ENCODE results near the gene TPPP. TPM values are rescaled to one million over a fixed set of nuclear protein-coding genes. Genes with fewer than 3 reads are reported as not detected.

Gene TPPP
- total RNA-seq, 1 experiment from 2014 or later: 0.18 TPM

- no peak for DNase-seq (ENCODE audit: low read depth)
Observed at GRCh38 chr5:647727-648126, 45.4 kb downstream of the TPPP start.

- DNase-seq (ENCODE audit: low read depth): no peak
Observed at GRCh38 chr5:647311-647710, 45.8 kb downstream of the TPPP start.

GRCh38 chr5:646396-647201, 46.6 kb downstream of the TPPP start:
- no peak for DNase-seq (ENCODE audit: low read depth)

- DNase-seq (ENCODE audit: low read depth): no peak
Observed at GRCh38 chr5:645421-645820, 47.7 kb downstream of the TPPP start.

GRCh38 chr5:644971-645370, 48.2 kb downstream of the TPPP start:
- DNase-seq (ENCODE audit: low read depth): no peak

GRCh38 chr5:644509-644908, 48.6 kb downstream of the TPPP start:
- DNase-seq (ENCODE audit: low read depth): no peak

- DNase-seq (ENCODE audit: low read depth): no peak
Observed at GRCh38 chr5:643811-644271, 49.3 kb downstream of the TPPP start.

GRCh38 chr5:643351-643801, 49.8 kb downstream of the TPPP start:
- DNase-seq (ENCODE audit: low read depth): no peak

- DNase-seq (ENCODE audit: low read depth): no peak
Observed at GRCh38 chr5:642481-642880, 50.7 kb downstream of the TPPP start.

- no peak for DNase-seq (ENCODE audit: low read depth)
Observed at GRCh38 chr5:641331-641765, 51.8 kb downstream of the TPPP start.

GRCh38 chr5:640461-641330, 52.5 kb downstream of the TPPP start:
- no peak for DNase-seq (ENCODE audit: low read depth)

GRCh38 chr5:639584-640213, 53.5 kb downstream of the TPPP start:
- DNase-seq (ENCODE audit: low read depth): no peak

- no peak for DNase-seq (ENCODE audit: low read depth)
Observed at GRCh38 chr5:639253-639530, 54.0 kb downstream of the TPPP start.

- no peak for DNase-seq (ENCODE audit: low read depth)
Observed at GRCh38 chr5:638501-639252, 54.5 kb downstream of the TPPP start.

- no peak for DNase-seq (ENCODE audit: low read depth)
Observed at GRCh38 chr5:637581-638450, 55.3 kb downstream of the TPPP start.

- DNase-seq (ENCODE audit: low read depth): no peak
Observed at GRCh38 chr5:636951-637350, 56.2 kb downstream of the TPPP start.

GRCh38 chr5:635306-636055, 57.7 kb downstream of the TPPP start:
- no peak for DNase-seq (ENCODE audit: low read depth)

GRCh38 chr5:634191-634590, 59.0 kb downstream of the TPPP start:
- no peak for DNase-seq (ENCODE audit: low read depth)

GRCh38 chr5:633501-633955, 59.6 kb downstream of the TPPP start:
- DNase-seq (ENCODE audit: low read depth): peak; percentile 29
